ENCODE data around the gene AS3MT.

AS3MT gene

GRCh38 chr10:102878629-102879028 lies 9.4 kb downstream of the AS3MT start:
- no peak for TF ChIP-seq ZNF274 (IDR thresholded peaks at IDR 0.05; ENCODE audit: low read depth, low read length)

GRCh38 chr10:102880256-102880655 lies 11.0 kb downstream of the AS3MT start:
- no peak overlapping the region for H3K4me3 ChIP-seq (ENCODE audit: low read length)
- no peak for TF ChIP-seq ZNF274 (IDR thresholded peaks at IDR 0.05; ENCODE audit: low read depth, low read length)

More at GRCh38 chr10:102878629-102879028, 9.4 kb downstream of the AS3MT start:
- H3K4me3 ChIP-seq (ENCODE audit: low read length): no peak overlapping the region

- TF ChIP-seq ZNF274 (IDR thresholded peaks at IDR 0.05; ENCODE audit: low read depth, low read length): no peak
- no peak overlapping the region for H3K4me3 ChIP-seq (ENCODE audit: low read length)
These were observed 18.8 kb downstream of the AS3MT start for GRCh38 chr10:102888048-102888447.

- TF ChIP-seq ZNF274 (IDR thresholded peaks at IDR 0.05; ENCODE audit: low read depth, low read length): no peak
- no peak overlapping the region for H3K4me3 ChIP-seq (ENCODE audit: low read length)
These were observed 25.4 kb downstream of the AS3MT start for GRCh38 chr10:102894466-102895213.

GRCh38 chr10:102900006-102900405 lies 30.7 kb downstream of the AS3MT start:
- TF ChIP-seq ZNF274 (IDR thresholded peaks at IDR 0.05; ENCODE audit: low read depth, low read length): no peak
- no peak overlapping the region for H3K4me3 ChIP-seq (ENCODE audit: low read length)

- H3K4me3 ChIP-seq (ENCODE audit: low read length): no peak overlapping the region
These were observed 35.1 kb downstream of the AS3MT start for GRCh38 chr10:102904346-102904745.

GRCh38 chr10:102906507-102906906 lies 37.2 kb downstream of the AS3MT start:
- TF ChIP-seq ZNF274 (IDR thresholded peaks at IDR 0.05; ENCODE audit: low read depth, low read length): no peak
- H3K4me3 ChIP-seq (ENCODE audit: low read length): no peak overlapping the region

More at GRCh38 chr10:102904346-102904745, 35.1 kb downstream of the AS3MT start:
- TF ChIP-seq ZNF274 (IDR thresholded peaks at IDR 0.05; ENCODE audit: low read depth, low read length): no peak

GRCh38 chr10:102914781-102915180 lies 45.5 kb downstream of the AS3MT start:
- no peak for TF ChIP-seq ZNF274 (IDR thresholded peaks at IDR 0.05; ENCODE audit: low read depth, low read length)

GRCh38 chr10:102916173-102916572 lies 46.9 kb downstream of the AS3MT start:
- no peak overlapping the region; the same call in 1 of the 2 replicates for H3K4me3 ChIP-seq (ENCODE audit: low read length)
- no peak for TF ChIP-seq ZNF274 (IDR thresholded peaks at IDR 0.05; ENCODE audit: low read depth, low read length)

More at GRCh38 chr10:102914781-102915180, 45.5 kb downstream of the AS3MT start:
- H3K4me3 ChIP-seq (ENCODE audit: low read length): no peak overlapping the region

GRCh38 chr10:102917314-102917961 lies 48.2 kb downstream of the AS3MT start:
- H3K4me3 ChIP-seq (ENCODE audit: low read length): peak overlapping the region; percentile 69; the same call in 1 of the 2 replicates
- no peak for TF ChIP-seq ZNF274 (IDR thresholded peaks at IDR 0.05; ENCODE audit: low read depth, low read length)

- peak within 1 kb of the TSS; percentile 88 for H3K4me3 ChIP-seq (ENCODE audit: low read length)
- no peak for TF ChIP-seq ZNF274 (IDR thresholded peaks at IDR 0.05; ENCODE audit: low read depth, low read length)
These were observed 48.9 kb downstream of the AS3MT start, which contains the start of gene CNNM2 for GRCh38 chr10:102917962-102918816. CNNM2 (plus strand) TSS chr10:102918294; CDS start chr10:102918481, 187 bp downstream.

GRCh38 chr10:102918817-102919245 lies 49.6 kb downstream of the AS3MT start:
- TF ChIP-seq ZNF274 (IDR thresholded peaks at IDR 0.05; ENCODE audit: low read depth, low read length): no peak
- peak overlapping the region; percentile 88 for H3K4me3 ChIP-seq (ENCODE audit: low read length)

GRCh38 chr10:102919246-102919959 lies 50.1 kb downstream of the AS3MT start:
- TF ChIP-seq ZNF274 (IDR thresholded peaks at IDR 0.05; ENCODE audit: low read depth, low read length): no peak
- H3K4me3 ChIP-seq (ENCODE audit: low read length): peak overlapping the region; percentile 88

Data from GM08714 (cell line).